Subcutaneous adipose tissue (tissue), 4 donors: ENCODE measurements around the gene PPP2R2D. TPM values are rescaled to one million over a fixed set of nuclear protein-coding genes. Genes with fewer than 3 reads are reported as not detected.

Experiments
- CTCF ChIP-seq: fragments of 450-650 bp; IDR thresholded peaks from one replicate; pipeline ENCODE4 v1.5.1; 2016; ENCODE audit warnings: low read depth, mild to moderate bottlenecking, control low read depth, antibody characterized with exemption, moderate library complexity
- total RNA-seq, 4 donors: library from RNA; depleted of rRNA; stranded (reverse); fragments of >200 nt; gene quantifications; one replicate each; pipeline ENCODE4 v1.1.0, GENCODE V29; 2016

Gene PPP2R2D
- total RNA-seq, result 10 to 100 TPM; 27.5 to 41.4 (median 29.5) TPM

GRCh38 chr10:131900350-131901152 lies at the start of gene PPP2R2D:
Gene PPP2R2D (plus strand): TSS chr10:131901008. CDS start chr10:131901149, 141 bp downstream.
- no peak for TF ChIP-seq CTCF

- no peak for TF ChIP-seq CTCF
Measured at GRCh38 chr10:131851346-131851745, 49.5 kb upstream of the PPP2R2D start.

GRCh38 chr10:131852176-131852822 lies 48.5 kb upstream of the PPP2R2D start:
- no peak for TF ChIP-seq CTCF

DNA sequence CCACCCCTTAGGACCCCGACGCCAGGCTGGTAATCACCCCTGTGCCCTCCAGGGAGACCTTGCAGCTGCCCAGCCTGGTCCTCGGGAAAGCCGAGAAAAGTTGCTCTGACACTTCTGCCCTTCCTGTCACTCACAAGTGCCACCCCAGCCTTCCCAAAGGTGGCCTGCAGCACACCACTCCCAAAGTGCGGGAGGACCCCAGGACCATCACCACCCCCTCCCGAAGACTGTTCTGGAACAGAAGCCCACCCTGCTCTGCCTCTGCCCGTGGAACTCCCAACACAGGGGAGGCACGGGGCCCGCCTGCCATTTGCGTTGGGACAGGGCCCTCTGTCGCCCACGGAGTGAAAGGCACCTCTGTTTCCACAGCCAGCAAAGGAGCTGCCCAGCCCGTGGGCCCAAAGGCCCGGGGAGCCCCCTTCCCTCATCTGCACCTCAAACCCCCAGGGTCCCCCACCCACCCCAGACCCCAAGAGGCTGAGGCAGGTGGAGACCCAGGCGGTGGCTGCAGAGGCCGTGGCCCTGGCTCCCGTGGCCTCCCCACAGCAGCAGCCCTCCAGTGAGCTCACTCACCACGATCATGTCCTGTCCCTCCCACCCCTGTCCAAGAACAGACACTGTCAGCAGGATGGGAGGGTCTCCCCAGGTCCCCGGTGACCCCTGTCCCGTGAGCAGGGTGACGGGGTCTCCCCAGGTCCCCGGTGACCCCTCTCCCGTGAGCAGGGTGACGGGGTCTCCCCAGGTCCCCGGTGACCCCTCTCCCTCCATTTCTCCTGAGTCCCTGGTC lies 47.8 kb upstream of the PPP2R2D start:
- TF ChIP-seq CTCF, result no peak

- no peak for TF ChIP-seq CTCF
Measured at GRCh38 chr10:131853610-131853964, 47.2 kb upstream of the PPP2R2D start.

DNA sequence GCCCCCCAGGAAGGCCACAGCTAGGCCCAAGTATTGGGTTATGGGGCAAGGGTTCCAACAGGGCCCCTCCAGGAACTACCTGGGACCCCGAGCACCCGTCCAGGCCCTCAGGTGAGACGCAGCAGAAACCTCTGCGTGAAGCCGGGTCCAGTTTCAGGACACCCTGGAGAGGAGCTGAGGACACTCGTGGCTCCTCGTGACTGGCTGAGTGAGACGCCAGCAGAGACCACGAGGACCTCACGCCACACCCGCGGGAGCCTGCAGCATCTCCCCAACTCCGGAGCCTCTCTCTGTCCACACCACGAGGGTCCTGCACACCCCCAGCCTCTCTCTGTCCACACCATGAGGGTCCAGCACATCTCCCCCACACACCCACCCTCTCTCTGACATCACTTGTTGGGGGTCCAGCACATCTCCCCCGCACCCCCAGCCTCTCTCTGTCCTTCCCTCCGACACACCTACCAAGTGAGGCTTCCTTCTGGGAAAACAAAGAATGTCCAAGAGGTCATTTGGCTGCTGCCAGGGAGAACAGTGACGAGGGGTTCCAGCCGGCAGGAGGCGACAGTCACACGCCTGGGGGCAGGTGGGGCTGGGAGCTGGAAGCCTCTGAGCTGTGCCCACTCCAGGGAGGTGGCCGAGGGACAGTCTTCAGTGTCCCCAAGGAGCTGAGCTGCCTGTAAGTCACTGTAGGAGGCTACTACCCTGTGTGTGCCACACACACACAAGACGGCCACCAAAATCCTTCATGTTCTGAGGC lies 46.1 kb upstream of the PPP2R2D start:
- no peak for TF ChIP-seq CTCF
